ENCODE data around the gene SCLY.

The SCLY gene

DNA sequence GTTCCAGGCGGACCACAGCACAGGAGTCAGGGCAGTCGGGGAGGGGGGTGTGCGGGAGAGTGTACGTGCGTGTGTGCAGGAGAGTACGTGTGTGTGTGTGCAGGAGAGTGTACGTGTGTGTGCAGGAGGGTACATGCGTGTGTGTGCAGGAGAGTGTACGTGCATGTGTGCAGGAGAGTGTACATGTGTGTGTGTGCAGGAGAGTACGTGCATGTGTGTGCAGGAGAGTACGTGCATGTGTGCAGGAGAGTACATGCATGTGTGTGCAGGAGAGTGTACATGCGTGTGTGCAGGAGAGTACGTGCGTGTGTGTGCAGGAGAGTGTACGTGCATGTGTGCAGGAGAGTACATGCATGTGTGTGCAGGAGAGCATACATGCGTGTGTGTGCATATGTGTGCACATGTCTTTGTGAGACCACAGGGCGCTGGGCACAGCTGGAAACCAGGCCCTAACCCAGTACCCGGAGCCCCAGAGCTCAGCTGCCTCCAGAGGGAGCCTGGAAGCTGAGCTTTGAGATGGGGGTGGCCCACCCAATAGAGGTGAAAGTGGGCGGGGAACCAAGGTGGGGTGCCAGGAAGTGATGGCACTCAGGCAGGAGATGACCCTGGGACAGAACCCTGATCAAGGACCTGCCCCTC, 63.8 kb downstream of the SCLY start:
- TF ChIP-seq, protein P1, sequence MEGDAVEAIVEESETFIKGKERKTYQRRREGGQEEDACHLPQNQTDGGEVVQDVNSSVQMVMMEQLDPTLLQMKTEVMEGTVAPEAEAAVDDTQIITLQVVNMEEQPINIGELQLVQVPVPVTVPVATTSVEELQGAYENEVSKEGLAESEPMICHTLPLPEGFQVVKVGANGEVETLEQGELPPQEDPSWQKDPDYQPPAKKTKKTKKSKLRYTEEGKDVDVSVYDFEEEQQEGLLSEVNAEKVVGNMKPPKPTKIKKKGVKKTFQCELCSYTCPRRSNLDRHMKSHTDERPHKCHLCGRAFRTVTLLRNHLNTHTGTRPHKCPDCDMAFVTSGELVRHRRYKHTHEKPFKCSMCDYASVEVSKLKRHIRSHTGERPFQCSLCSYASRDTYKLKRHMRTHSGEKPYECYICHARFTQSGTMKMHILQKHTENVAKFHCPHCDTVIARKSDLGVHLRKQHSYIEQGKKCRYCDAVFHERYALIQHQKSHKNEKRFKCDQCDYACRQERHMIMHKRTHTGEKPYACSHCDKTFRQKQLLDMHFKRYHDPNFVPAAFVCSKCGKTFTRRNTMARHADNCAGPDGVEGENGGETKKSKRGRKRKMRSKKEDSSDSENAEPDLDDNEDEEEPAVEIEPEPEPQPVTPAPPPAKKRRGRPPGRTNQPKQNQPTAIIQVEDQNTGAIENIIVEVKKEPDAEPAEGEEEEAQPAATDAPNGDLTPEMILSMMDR (IDR thresholded peaks at IDR 0.05; ENCODE audit: low read length, missing control alignments), result no peak
- no peak for DNase-seq (ENCODE audit: low read depth)

DNA sequence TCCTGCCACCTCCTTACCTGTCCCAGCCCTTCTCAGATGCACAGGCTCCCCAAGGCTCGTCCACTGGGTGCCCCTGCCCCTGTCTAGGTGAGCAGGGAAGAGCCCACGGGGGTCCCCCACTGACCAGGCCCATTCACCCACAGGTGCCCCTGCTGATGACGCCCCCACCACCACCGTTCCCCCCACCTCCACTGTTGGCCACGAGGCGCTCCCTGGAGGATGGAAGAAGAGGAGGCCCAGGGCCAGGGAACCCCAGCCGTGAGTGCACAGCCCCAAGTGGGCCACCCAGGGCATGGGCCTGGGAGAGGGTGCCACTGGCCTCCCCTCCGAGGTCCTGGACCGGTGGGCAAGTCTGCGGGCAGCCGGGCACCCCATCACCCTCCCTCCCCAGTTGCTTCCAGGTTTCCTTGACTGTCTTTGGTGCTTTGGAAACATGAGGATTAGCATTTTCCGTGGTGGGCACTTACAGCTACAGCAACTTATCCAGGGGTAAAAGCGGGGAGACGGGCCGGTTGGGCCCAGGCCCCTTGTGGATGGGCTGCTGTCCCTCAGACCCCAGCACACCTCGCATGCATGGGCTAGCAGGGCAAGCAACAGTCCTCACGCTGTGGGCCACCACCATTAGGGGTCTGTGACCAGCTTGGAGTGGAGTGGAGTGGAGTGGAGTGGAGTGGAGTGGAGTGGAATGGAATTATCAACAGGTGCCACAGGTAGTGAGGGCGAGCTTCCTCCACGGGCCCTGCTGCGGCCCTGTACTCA, 64.5 kb downstream of the SCLY start:
- H3K4me3 ChIP-seq (replicated peaks; ENCODE audit: low read depth, low read length), result no peak overlapping the region
- TF ChIP-seq, protein P1 (IDR thresholded peaks at IDR 0.05; ENCODE audit: low read length, missing control alignments), result no peak

More for the DNA sequence above, 63.8 kb downstream of the SCLY start:
- H3K4me3 ChIP-seq (replicated peaks; ENCODE audit: low read depth, low read length), result no peak overlapping the region

DNA sequence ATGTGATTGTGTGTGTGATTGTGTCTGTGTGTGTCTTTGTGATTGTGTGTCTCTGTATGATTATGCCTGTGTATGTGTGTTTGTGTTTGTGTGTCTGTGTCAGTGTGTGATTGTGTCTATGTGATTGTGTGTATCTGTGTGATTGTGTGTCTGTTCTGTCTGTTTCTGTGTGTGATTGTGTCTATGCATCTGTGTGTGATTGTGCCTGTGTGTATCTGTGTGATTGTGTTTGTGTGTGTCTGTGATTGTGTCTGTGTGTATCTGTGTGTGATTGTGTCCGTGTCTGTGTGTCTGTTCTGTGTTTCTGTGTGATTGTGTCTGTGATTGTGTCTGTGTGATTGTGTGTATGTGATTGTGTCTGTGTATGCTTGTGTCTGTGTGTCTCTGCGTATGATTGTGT, 65.5 kb downstream of the SCLY start:
- no peak overlapping the region for H3K4me3 ChIP-seq (replicated peaks; ENCODE audit: low read depth, low read length)
- DNase-seq (ENCODE audit: low read depth), result no peak
- TF ChIP-seq, protein P1 (IDR thresholded peaks at IDR 0.05; ENCODE audit: low read length, missing control alignments), result no peak

More for the DNA sequence above, 64.5 kb downstream of the SCLY start:
- no peak for DNase-seq (ENCODE audit: low read depth)

DNA sequence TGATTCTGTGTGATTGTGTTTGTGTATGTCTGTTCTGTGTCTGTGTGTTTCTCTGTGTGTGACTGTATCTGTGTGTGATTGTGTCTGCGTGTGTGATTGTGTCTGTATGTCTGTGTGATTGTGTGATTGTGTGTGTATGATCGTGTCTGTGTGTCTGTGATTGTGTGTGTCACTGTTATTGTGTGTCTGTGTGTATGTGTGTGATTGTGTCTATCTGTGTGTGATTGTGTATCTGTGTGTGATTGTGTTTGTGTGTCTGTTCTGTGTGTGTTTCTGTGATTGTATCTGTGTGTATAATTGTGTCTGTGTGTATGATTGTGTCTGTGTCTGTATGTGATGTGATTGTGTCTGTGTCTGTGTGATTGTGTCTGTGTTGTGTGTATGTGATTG, 66.0 kb downstream of the SCLY start:
- DNase-seq (ENCODE audit: low read depth), result no peak
- TF ChIP-seq, protein P1 (IDR thresholded peaks at IDR 0.05; ENCODE audit: low read length, missing control alignments), result no peak
- H3K4me3 ChIP-seq (replicated peaks; ENCODE audit: low read depth, low read length), result no peak overlapping the region

DNA sequence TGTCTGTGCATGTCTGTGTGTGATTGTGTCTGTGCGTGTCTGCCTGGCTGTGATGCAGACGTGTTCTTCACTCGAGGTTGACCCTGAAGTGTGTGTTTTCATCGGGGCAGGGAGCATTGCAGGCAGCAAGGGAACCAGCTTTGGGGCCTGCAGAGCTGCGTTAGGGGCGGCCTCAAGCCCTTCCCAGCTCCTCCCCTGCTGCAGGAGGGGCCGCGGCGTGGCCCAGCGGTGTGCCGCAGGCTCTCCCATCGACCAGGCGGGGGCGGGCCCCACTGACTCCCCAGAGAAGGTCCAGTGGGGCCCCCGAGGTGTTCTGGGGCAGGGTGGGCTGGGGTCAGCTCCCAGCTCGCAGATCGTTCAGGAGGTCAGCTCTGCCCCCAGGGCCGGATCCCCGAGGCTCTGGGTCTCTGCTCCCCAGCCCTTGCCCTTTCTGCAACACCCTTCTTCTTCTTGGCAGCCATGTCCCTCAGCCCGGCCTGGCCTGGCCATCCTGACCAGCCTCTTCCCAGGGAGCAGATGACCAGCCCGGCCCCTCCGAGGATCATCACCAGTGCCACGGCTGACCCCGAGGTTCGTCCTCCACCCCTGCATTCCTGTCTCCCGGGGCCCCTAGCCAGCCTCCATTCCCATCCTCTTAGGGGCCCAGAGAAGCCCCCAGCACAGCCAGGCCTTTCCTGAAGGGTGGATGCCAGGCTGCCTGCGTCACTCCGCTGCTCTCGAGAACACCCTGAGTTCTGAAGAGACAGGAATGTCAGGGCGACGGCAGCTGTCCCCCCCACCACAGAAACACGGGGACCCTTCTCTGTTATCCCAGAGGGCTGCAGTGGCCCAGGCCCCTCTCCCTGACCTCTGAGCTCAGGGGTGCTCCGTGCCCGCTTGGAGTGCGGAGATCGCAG, 66.6 kb downstream of the SCLY start:
- peak; percentile 43 for DNase-seq (ENCODE audit: low read depth)
- TF ChIP-seq, protein P1 (IDR thresholded peaks at IDR 0.05; ENCODE audit: low read length, missing control alignments), result peak; percentile 4
- no peak overlapping the region for H3K4me3 ChIP-seq (replicated peaks; ENCODE audit: low read depth, low read length)

DNA sequence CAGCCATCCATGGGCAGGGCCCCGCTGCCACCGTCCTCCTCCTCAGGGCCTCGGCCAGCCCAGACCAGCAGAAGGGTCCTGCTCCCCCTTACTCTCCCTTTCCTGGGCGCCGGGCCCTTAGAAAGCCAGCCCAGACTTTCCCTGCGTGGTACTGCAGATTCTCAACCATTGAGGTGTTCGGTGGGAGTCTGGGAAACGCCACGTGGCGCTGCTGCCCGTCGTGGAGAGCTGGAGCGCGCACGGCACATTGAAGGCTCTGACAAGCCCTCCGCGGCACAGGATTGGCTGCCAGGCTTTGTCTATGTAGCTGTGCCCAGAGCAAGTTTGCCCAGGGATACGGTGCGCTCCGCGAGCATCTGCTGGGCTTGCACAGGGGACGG, 67.2 kb downstream of the SCLY start:
- H3K4me3 ChIP-seq (replicated peaks; ENCODE audit: low read depth, low read length), result no peak overlapping the region
- TF ChIP-seq, protein P1 (IDR thresholded peaks at IDR 0.05; ENCODE audit: low read length, missing control alignments), result no peak
- no peak for DNase-seq (ENCODE audit: low read depth)

Data from fibroblast of pulmonary artery (primary cell).